GM12874 (cell line): ENCODE data around the gene MAGEA9B.
"Not testable (repeated sequence)": the region's sequence is repeated elsewhere in the genome, so short reads cannot be mapped to it uniquely, and the experiment has no call there.

ENCODE experiments used
- CTCF ChIP-seq: IDR thresholded peaks from 2 replicates; pipeline ENCODE4 v1.5.1; 2011; ENCODE audit warnings: low read depth, mild to moderate bottlenecking, control low read depth, low read length, moderate library complexity; ENCODE audit not compliant: insufficient read depth

Gene MAGEA9B

GRCh38 chrX:149570668-149571067, 16.6 kb downstream of the MAGEA9B start:
- TF ChIP-seq CTCF: no peak

GRCh38 chrX:149569770-149570169, 17.5 kb downstream of the MAGEA9B start:
- TF ChIP-seq CTCF: no peak

- TF ChIP-seq CTCF: no peak
These were observed 18.5 kb downstream of the MAGEA9B start for GRCh38 chrX:149568701-149569296.

- TF ChIP-seq CTCF: no peak
These were observed 19.4 kb downstream of the MAGEA9B start for GRCh38 chrX:149567621-149568417.

- no peak for TF ChIP-seq CTCF
These were observed 23.9 kb downstream of the MAGEA9B start for GRCh38 chrX:149563359-149563758.

- not testable (repeated sequence) for TF ChIP-seq CTCF
These were observed 37.6 kb downstream of the MAGEA9B start, which contains the start of gene HSFX3 for GRCh38 chrX:149549701-149550100. TSS of gene HSFX3 (minus strand) at chrX:149549924. CDS start at chrX:149549852, 72 bp downstream.

GRCh38 chrX:149541521-149542047, 45.7 kb downstream of the MAGEA9B start:
- TF ChIP-seq CTCF: no peak
